Thyroid gland (tissue), 4 donors: ENCODE measurements around the gene MPPED2.

Source experiments
- POLR2A ChIP-seq, 2 donors: fragments of 450-650 bp; IDR thresholded peaks; one replicate each; pipeline ENCODE4 v1.6.1; 2017; ENCODE audit warnings: antibody characterized with exemption in 2 of 2, mild to moderate bottlenecking in 2 of 2, moderate library complexity in 1 of 2
- TF ChIP-seq, protein P1 (sequence below), 6 experiments: fragments of 200-600 bp in 3 of 6; fragments of 450-650 bp in 3 of 6; sonication (generic) in 3 of 6; IDR thresholded peaks; one replicate each; pipeline ENCODE4 v1.5.1; 2016 to 2019; ENCODE audit warnings: antibody characterized with exemption in 6 of 6, mild to moderate bottlenecking in 2 of 6, inconsistent platforms in 1 of 6, moderate library complexity in 1 of 6

DNA sequence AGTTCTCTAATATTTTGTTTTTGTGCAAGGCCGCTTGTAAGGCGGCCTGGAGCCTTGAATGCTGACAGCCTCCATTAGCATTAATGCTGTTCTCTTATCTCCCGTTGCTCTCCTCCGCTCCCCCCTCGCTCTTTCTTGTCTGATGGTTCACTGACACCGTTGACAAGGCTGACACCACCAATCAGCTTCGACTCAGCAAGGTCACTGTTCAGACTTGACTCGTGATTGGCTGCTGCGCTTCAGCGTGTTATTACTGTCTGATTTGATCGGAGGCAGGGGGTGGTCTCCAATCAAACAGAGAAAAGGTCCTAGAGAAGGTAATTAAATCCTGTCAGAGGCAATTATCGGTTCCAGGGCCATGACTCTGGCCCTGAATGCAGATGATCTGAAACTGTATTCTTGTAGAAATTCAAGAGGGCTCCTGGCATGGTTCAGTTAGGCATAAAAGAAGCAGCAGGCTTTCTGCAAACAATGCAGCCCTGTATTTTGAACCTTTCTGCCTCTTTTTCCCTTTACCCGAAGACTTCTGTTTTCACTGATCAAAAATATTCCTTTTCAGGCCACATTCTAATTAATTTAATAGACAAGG, 49.3 kb upstream of the MPPED2 start:
- TF ChIP-seq, protein P1, sequence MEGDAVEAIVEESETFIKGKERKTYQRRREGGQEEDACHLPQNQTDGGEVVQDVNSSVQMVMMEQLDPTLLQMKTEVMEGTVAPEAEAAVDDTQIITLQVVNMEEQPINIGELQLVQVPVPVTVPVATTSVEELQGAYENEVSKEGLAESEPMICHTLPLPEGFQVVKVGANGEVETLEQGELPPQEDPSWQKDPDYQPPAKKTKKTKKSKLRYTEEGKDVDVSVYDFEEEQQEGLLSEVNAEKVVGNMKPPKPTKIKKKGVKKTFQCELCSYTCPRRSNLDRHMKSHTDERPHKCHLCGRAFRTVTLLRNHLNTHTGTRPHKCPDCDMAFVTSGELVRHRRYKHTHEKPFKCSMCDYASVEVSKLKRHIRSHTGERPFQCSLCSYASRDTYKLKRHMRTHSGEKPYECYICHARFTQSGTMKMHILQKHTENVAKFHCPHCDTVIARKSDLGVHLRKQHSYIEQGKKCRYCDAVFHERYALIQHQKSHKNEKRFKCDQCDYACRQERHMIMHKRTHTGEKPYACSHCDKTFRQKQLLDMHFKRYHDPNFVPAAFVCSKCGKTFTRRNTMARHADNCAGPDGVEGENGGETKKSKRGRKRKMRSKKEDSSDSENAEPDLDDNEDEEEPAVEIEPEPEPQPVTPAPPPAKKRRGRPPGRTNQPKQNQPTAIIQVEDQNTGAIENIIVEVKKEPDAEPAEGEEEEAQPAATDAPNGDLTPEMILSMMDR (IDR thresholded peaks at IDR 0.05) = no peak
- no peak for TF ChIP-seq POLR2A (IDR thresholded peaks at IDR 0.05)
